Stimulated activated CD8-positive, alpha-beta memory T cell treated with anti-CD3 and anti-CD28 coated beads, Interleukin-4, amount 100 ng/mL, for 1 hour (primary cell): ENCODE results near the gene RNF133.
"Not testable (repeated sequence)": the region's sequence is repeated elsewhere in the genome, so short reads cannot be mapped to it uniquely, and the experiment has no call there.

Experiments used
- DNase-seq, 2 donors: peaks; one replicate each; pipeline ENCODE4 v3.0.0-alpha.2; 2020; ENCODE audit warnings: low read depth in 2 of 2, low spot score in 1 of 2

The RNF133 gene

DNA sequence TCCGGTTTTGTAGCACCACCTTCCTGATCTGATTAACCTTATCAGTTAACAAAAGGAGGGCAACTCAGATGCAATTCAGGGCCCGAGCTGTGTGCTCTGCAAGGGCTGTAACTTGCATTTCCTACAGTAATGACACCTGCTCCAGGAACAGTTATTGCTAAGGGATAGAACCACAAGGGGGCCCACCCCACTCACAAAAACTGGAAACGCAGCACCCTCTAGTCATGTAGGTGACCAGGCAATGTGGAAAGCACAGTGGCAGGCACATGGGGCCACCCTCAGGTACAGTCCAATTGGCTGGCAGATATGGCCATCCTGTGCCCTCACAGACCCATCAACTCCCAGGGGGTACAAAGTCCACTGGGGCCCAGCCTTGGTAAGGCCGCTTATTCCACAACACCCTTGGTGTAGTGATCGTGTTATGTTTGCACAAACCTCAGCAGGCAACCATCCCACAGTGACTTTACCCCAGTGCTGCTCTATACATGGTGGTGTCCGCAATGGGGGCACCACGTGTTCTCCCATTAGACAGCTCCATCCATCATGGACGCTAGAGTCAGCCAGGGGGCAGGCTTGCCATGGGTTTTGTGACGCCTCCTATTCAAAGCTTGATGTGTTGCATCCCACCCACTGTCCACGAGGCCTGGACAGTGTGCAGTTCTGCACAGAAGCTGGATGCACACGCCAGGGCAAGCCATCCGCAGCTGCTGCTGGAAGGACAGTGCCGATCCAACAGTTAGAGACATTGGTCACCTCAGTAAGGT is 9.4 kb downstream of the RNF133 start:
- no peak for DNase-seq

DNA sequence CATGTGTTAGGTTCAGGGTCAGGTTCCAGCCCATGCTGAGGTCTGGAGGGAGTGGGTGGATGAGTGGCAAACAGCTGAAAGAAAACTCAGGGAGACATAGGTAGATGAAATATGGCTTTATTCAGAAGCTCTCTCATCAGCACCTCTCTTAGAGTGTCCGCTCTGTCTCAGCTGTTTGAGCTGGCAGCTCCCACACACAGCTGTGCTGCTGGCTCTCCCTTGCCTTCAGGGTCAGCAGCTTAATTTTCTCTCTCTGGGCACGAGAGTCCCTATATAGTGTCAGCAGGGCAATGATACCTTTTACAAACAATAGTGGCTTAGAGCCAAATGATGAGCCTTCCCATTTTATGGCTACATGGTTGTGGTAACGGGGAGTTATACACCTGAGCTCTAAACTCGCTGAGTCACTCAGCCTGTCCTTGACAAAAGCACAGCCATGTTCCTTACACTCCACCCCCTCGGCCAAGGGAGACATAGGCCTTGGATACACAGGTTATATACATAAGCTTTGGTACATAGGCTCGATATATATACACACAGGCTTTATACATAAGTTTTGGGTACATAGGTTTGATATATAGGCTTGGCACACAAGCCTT is 10.4 kb downstream of the RNF133 start:
- no peak for DNase-seq

DNA sequence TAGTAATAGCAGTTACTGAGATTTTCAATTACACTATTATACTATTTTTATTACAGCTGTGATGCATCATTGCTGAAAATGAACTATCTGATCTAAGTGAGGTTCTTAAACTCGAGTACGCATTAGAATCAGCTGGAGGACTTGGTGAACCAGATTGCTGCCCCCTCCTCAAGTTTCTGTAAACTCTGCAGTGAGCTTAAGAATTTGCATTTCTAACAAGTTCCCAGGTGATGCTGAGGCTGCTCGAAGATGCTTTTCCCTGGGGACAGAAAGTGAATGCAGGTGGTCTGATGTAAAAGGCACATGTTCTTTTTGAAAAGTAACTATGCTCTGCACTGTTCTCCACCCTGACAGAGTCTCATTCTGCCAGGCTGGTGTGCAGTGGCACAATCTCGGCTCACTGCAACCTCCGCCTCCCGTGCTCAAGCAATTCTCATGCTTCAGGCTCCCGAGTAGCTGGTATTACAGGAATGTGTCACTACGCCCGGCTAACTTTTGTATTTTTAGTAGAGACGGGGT is 12.5 kb downstream of the RNF133 start:
- no peak for DNase-seq

DNA sequence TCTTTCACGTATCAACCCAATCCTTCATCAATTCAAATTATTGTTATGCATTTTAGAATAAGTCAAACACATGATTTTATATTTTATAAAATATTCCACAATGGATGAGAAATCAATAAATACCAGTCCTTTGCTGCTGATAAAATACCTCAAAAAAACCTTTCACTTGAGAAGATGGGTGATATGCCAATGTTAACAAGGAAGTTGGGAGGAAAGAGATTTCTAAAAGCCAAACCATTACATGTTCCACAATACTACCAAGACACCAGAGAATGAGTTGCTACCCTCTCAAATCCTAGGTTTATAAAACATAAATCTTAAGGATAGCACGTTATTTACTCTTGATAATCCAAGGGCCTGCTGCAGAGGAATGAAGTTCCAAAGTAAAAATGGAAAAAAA is 14.4 kb downstream of the RNF133 start:
- no peak for DNase-seq

DNA sequence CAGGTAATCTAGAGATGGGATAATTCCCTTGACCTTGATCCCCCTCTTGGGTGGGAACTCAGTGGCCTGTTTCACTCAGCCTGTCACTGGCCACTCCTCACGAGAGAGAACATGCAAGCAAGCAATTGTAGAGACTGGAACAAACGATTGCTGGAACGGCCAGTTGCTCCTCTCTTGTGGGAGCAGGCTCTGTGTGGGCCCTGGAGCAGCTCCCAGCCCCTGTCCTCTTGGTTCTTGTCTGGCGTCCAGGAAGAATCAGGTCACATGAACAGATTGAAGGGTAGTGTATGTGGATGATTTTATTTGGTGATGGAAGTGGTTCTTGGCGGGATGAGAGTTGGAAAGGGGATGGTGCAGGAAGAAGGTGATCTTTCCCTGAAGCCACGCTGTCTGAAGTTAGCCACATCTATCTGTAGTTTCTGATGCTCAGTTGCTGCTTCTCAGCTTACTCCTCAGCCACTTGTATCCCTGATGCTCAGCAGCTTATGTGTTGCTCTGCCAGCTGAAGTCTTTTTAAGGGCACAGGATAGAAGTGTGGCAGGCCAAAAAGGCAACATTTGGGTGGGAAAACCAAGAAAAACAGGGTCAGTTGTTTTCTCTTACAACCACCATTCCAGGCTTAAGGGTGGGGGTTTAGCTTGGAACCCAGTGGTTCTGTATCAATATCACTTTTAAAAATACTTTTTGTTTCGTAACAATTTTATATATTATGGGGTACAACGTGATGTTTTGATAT is 15.9 kb downstream of the RNF133 start:
- no peak for DNase-seq

DNA sequence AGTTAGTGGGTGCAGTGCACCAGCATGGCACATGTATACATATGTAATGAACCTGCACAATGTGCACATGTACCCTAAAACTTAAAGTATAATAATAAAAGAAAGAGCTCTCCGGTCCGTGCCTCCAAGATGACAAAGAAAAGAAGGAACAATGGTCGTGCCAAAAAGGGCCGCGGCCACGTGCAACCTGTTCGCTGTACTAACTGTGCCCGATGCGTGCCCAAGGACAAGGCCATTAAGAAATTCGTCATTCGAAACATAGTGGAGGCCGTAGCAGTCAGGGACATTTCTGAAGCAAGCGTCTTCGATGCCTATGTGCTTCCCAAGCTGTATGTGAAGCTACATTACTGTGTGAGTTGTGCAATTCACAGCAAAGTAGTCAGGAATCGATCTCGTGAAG is 17.7 kb downstream of the RNF133 start:
- DNase-seq: not testable (repeated sequence)

DNA sequence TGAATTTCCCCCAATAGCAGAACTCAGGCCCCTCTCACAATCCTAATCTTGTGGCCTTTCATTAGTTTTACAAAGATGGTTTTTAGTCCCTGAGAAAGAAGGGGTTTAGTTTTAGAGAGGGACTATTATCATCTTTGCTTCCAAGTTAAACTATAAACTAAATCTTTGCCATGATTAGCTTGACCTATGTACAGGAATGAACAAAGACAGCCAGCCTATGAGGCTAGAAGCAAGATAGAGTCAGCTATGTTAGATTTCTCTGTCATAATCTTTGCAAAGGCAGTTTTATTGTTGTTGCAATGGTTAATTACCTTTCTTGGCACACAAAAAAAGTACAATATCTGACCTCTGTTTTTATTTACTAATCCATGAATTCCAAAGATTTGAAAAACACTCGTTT is 19.1 kb downstream of the RNF133 start:
- DNase-seq: no peak

DNA sequence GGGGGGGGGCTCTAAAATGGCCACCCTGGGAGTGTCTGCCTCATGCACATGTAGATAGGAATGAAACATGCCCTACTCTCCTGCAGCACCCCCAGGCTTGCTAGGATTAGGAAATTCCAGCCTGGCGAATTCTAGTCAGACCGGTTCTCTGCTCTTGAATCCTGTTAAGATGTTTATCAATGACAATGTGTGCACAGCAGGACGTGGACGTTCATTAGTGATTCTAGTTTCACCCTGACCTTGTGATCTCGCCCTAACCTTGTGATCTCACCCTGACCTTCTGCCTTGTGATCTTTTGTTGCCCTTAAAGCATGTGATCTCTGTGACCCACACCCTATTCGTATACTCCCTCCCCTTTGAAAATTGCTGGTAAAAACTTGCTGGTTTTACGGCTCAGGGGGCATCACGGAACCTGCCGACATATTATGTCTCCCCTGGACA is 19.6 kb downstream of the RNF133 start:
- DNase-seq: not testable (repeated sequence)

DNA sequence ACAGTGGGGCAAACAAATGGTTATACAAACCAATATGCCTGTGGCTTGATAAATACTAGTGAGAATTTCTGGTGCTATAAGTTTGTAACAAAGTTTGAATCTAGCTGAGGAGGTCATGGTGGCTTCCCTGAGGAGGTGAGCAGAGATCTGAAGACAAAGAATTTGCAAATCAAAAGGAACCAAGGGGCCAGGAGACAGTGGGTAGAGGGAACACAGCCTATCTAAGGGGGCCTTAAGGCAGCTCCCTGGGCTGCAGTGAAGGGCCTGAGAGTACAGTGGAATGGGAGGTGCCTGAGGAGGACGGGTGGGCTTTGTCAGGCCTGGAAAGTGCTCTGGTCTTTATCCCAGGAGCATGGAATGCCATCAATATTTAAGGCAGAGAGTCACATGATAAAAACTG is 21.8 kb downstream of the RNF133 start:
- DNase-seq: no peak

DNA sequence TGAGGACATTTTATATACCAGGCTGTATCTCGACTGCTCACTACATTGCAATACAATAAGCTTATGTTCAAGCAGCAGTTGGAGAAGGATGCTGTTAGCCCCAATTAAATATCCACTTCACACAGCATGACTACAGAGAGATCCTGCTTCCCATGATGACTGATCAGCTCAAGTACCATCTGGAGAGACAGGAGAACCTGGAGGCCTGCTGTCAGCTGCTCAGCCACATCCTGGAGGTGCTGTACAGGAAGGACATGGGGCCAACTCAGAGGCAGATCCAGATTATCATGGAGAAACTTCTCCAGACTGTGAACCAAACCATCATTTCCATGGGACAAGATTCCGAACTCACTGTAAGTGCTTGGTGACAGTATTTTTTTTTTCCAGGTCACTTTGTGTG is 22.5 kb downstream of the RNF133 start:
- no peak for DNase-seq

DNA sequence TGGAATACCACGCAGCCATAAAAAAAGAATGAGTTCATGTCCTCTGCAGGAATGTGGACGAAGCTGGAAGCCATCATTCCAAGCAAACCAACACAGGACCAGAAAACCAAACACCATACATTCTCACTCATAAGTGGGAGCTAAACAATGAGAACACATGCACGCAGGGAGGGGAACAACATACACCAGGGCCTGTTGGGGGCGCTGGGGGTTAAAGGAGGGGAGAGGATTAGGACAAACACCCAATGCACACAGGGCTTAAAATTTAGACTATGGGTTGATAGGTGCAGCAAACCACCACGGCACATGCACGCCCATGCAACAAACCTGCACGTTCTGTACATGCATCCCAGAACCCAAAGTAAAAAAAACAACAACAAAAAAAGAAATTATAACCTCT is 23.3 kb downstream of the RNF133 start:
- DNase-seq: no peak

DNA sequence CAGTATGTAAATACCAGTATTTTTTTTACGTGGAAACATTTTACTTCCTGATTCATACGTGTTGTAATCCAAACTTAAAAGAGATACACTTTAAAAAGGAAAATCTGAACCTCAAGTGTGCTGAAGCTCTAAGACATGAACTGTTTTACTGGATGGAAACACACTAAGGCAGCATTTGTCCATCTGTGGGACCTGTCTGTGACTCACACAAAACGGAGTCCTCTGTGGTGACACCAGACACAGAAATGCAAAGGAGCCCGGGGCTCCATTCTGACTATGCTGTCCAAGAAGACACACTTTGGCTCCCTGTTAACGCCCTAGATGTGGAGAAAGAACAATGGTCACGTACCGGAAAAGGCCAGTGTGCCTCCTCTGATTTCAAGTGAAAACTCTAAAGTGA is 23.9 kb downstream of the RNF133 start:
- no peak for DNase-seq

DNA sequence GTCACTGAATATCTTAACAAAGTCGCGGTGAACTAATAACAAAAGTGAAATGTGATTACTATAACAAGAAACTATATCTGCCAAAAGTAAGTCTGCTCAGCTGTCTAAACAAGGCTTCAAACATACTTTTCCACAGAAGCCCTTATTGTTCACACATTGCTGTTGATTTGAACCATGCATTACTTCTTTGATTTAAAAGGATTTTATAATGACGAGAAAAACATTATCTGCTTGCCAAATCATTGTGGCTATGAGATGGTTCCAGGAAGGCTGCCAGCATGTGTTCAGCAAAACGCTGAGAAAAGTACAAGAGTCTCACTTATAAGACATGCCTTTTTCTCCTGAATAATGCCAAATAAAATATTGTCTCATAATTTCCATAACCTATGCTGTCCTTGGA is 24.4 kb downstream of the RNF133 start:
- DNase-seq: no peak

DNA sequence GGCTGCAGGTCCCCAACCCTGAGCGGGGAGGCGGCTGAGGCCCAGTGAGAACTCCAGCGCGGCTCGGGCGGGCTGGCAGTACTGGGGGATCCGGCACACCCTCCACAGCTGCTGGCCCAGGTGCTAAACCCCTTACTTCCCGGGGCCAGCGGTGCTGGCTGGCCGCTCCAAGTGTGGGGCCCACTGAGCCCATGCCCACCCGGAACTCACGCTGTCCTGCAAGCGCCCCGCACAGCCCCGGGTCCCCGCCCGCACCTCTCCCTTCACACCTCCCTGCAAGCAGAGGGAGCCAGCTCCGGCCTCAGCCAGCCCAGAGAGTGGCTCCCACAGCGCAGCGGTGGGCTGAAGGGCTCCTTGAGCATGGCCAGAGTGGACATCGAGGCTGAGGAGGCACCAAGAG is 25.0 kb downstream of the RNF133 start:
- no peak for DNase-seq

DNA sequence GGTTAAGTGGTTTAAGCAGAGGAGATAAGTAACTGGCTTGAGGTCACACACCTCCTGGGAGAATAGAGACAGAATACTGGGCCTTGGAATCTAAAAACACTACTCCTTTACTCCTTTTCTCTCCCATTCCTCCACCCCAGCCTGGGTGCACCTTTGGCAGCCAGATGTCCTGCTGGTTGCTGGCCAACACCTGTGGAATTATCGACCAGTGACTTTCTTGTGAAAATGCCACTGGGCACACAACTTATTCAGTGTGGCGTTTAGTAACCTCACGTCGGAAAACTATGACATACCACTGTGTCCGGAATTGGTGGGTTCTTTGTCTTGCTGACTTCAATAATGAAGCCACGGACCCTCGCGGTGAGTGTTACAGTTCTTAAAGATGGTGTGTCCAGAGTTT is 26.4 kb downstream of the RNF133 start:
- no peak for DNase-seq

DNA sequence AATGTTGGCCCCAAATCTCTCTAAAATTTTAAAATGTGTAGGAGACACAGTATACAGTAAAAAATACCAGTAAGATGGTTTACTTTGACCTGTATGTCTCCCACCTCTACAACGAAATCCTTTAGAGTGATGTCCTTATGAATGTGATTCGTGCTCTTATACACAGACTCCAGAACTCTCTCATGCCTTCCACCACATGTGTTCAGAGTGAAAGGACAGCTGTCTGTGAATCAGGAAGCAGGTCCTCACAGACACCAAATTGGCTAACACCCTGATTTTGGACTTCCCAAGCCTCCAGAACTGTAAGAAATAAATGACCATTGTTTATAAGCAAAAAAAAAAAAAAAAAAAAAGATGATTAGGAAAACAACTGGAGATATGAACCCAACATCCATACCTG is 35.2 kb downstream of the RNF133 start:
- no peak for DNase-seq

DNA sequence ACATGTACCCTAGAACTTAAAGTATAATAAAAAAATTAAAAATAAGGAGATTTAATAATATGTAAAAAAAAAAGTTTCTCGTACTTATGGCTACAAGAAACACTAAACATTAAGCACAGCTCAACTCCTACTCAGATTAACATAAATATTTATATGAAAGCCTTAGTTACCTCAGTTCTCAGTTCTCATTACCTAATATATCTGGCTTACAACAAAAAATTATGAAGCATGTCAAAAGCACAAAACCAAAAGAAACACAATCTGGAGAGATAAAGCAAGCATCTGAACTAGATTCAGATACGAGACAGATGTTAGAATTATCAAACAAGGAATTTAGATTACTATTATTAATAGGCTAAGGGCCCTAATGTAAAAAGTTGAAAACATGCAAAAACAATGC is 40.1 kb downstream of the RNF133 start:
- DNase-seq: no peak

DNA sequence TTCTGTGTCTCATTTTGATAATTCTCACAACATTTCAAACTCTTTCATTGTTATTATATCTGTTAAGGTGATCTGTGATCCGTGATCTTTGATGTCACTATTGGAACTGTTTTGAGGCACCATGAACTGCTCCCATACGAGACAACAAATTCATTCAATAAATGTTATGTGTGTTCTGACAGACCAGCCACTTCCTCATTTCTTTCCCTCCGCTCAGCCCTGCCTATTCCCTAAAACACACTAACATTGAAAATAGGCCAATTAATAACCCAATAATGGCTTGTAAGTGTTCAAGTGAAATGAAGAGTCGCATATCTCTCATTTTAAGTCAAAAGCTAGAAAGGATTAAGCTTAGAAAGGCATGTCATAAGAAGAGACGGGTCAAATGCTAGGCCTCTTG is 45.2 kb downstream of the RNF133 start:
- no peak for DNase-seq

DNA sequence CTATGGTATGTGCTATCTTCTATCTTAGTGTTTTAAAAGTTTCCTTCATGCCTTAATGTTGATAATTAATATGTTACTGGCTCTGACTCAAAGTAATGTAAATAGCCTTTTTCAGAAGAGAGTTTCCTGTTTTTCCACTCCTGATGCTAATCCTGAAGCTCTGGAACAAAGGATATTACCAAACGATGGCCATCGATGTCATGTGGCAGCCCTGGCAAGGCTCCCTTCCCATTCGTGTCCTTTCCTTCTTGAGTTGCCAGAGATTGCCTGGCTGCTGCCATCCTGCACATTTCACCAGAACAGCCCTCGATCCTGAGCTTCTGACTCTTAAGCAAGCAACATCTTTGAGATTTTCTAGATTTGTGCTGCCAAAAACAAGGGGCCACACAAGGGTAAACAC is 46.0 kb downstream of the RNF133 start:
- DNase-seq: no peak

DNA sequence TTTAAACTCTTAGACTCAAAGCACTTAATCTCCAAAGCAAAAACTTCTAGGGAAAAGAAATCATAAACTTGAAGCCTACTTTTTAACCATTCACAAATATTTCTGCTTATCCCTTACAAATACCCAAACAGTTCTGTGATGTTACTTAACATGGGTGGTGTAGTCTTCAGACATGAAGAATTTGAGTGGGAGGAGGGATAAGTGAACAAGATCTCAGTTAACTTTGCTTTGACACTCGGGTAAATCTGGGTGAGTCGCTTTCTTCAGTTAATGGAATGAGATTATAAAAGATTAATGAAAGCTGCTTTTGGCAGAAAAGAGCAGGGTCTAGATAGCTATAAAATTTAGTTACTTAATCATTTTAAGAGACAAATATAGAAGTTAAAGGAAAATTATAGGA is 47.5 kb downstream of the RNF133 start:
- no peak for DNase-seq
